Kidney (tissue), 14 donors: ENCODE data around the gene MYO9A. TPM values are rescaled to one million over a fixed set of nuclear protein-coding genes. Genes with fewer than 3 reads are reported as not detected.

Source experiments
- DNase-seq, 5 donors: peaks; one replicate each; pipeline ENCODE4 v3.0.0-alpha.2; 2013 to 2020
- FAIRE-seq: peaks from 2 replicates; lab custom pipeline; 2012; peaks lifted over from hg19 to GRCh38; lab: Jason Lieb, UNC
- H3K27ac ChIP-seq, 2 donors: one replicate each; pipeline ENCODE4 v1.7.0; 2013; ENCODE audit warnings: low read depth in 2 of 2, low read length in 2 of 2, inconsistent platforms in 1 of 2
- H3K27me3 ChIP-seq: one replicate; pipeline ENCODE4 v1.7.1; 2013; ENCODE audit warnings: low read length, inconsistent platforms; ENCODE audit not compliant: control insufficient read depth, insufficient read depth
- H3K36me3 ChIP-seq, 3 donors: one replicate each; pipeline versions ENCODE4 v1.7.0 to v1.7.1; 2013; ENCODE audit warnings: low read length in 3 of 3, control low read depth in 1 of 3, inconsistent platforms in 1 of 3; ENCODE audit not compliant: insufficient read depth in 3 of 3, control insufficient read depth in 2 of 3
- H3K4me1 ChIP-seq, 3 donors: one replicate each; pipeline versions ENCODE4 v1.7.0 to v1.7.1; 2013; ENCODE audit warnings: low read length in 3 of 3, inconsistent platforms in 1 of 3, low read depth in 1 of 3; ENCODE audit not compliant: control insufficient read depth in 2 of 3, insufficient read depth in 2 of 3
- H3K4me3 ChIP-seq, 3 donors: one replicate each; pipeline versions ENCODE4 v1.7.0 to v1.8.1; 2013; ENCODE audit warnings: low read length in 3 of 3, control low read depth in 1 of 3, inconsistent platforms in 1 of 3
- H3K9ac ChIP-seq, 3 donors: one replicate each; pipeline versions ENCODE4 v1.7.0 to v1.7.1; 2013; ENCODE audit warnings: low read length in 3 of 3, control low read depth in 1 of 3, inconsistent platforms in 1 of 3
- H3K9me3 ChIP-seq, 3 donors: one replicate each; pipeline versions ENCODE4 v1.7.0 to v1.7.1; 2013; ENCODE audit warnings: low read length in 3 of 3, control low read depth in 1 of 3, inconsistent platforms in 1 of 3; ENCODE audit not compliant: control insufficient read depth in 2 of 3, insufficient read depth in 1 of 3
- intact Hi-C: fragments of 100-400 bp; cut with DNase I; formaldehyde crosslinking; loops from one replicate; pipeline ENCODE4 v1.11.1; 2022
- polyA plus RNA-seq: library from polyadenylated mRNA; stranded (reverse); fragments of 350-450 nt; fragmentation: Illumina TruSeq; extraction: RNeasy Lipid Tissue Mini Kit (QIAGEN cat#74804); gene quantifications from one replicate; pipeline ENCODE4 v1.2.3, GENCODE V29; 2014; ENCODE audit warnings: low read depth, low replicate concordance; ENCODE audit not compliant: insufficient read depth
- total RNA-seq: library from RNA; stranded (reverse); fragmentation: NEBNext Ultra II Directional; extraction: Animal tissue kit (Norgen Biotek cat#: 25700); gene quantifications from one replicate; pipeline ENCODE4 v1.2.1, GENCODE V29; 2021
- TF ChIP-seq, protein P1 (sequence below): IDR thresholded peaks from 3 replicates; pipeline ENCODE4 v1.5.1; 2012; ENCODE audit warnings: mild to moderate bottlenecking, moderate library complexity, borderline replicate concordance; ENCODE audit not compliant: insufficient read depth; ENCODE audit errors: extremely low read depth
- donor health status: control.
- donor health status: control.
- donor health status: control.
- donor health status: control.
- donor health status: control.
- donor health status: DM: yes; HTN: yes; CAD: no.
- donor health status: Normal renal cell carcinoma (clear cell type).

MYO9A gene
- total and polyA plus RNA-seq, 2 donors from 2014 or later: 5.5 to 132 TPM

- TF ChIP-seq, protein P1, sequence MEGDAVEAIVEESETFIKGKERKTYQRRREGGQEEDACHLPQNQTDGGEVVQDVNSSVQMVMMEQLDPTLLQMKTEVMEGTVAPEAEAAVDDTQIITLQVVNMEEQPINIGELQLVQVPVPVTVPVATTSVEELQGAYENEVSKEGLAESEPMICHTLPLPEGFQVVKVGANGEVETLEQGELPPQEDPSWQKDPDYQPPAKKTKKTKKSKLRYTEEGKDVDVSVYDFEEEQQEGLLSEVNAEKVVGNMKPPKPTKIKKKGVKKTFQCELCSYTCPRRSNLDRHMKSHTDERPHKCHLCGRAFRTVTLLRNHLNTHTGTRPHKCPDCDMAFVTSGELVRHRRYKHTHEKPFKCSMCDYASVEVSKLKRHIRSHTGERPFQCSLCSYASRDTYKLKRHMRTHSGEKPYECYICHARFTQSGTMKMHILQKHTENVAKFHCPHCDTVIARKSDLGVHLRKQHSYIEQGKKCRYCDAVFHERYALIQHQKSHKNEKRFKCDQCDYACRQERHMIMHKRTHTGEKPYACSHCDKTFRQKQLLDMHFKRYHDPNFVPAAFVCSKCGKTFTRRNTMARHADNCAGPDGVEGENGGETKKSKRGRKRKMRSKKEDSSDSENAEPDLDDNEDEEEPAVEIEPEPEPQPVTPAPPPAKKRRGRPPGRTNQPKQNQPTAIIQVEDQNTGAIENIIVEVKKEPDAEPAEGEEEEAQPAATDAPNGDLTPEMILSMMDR: no peak
- no peak overlapping the region for H3K27ac ChIP-seq
- no peak overlapping the region for H3K9ac ChIP-seq
- intact Hi-C loops: no loop called here
- peaks cover 0 to 2% (median 0%) of the 10 kb centered on the region in 3 donors for H3K4me1 ChIP-seq
- DNase-seq (no peak), FAIRE-seq (no peak)
- H3K36me3 ChIP-seq: no peaks in the 10 kb centered on the region
- H3K9me3 ChIP-seq: no peaks in the 10 kb centered on the region
- no peak overlapping the region for H3K4me3 ChIP-seq
- H3K27me3 ChIP-seq: no peaks in the 10 kb centered on the region
Observed at GRCh38 chr15:71788646-71789579, 329.0 kb downstream of the MYO9A start.

- Histone ChIP-seq H3K4me3 (no peak overlapping the region), H3K27ac (no peak overlapping the region), H3K9me3 (no peaks in the 10 kb centered on the region), H3K4me1 (peaks cover 0 to 4% (median 0%) of the 10 kb centered on the region in 3 donors), H3K27me3 (no peaks in the 10 kb centered on the region), H3K9ac (no peak overlapping the region), H3K36me3 (no peaks in the 10 kb centered on the region)
- TF ChIP-seq, protein P1: no peak
- FAIRE-seq: no peak
- intact Hi-C loops: no loop called here
- DNase-seq: no peak
Observed at GRCh38 chr15:71786673-71787072, 331.3 kb downstream of the MYO9A start.

DNA sequence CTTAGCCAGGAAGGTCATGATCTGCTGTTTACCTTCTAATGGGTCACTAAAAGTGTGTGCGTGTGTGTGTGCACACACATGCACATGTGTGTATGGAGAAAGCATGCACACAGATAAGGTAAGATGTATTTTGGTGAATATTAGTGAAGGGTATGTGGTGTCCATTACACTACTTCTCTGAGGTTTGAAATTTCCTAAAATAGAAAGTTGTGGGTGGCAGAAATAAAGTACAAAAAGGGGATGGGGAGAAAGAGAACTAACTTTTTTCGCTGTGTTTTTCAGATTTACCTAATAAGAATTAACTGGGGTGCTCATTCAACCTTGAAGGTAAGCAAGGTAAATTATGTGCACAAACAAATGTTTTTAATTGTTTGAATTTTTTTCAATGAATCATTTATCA, 332.0 kb downstream of the MYO9A start:
- no peak overlapping the region for H3K9ac ChIP-seq
- no peaks in the 10 kb centered on the region for H3K9me3 ChIP-seq
- H3K36me3 ChIP-seq: no peaks in the 10 kb centered on the region
- H3K4me3 ChIP-seq: no peak overlapping the region
- FAIRE-seq (no peak), DNase-seq (no peak)
- H3K4me1 ChIP-seq: peaks cover 0 to 7% (median 0%) of the 10 kb centered on the region in 3 donors
- H3K27ac ChIP-seq: no peak overlapping the region
- intact Hi-C loops: no loop called here
- TF ChIP-seq, protein P1: no peak
- H3K27me3 ChIP-seq: no peaks in the 10 kb centered on the region
